Activated naive CD8-positive, alpha-beta T cell treated with anti-CD3 and anti-CD28 coated beads, Interleukin-2, amount 50 U/mL, for 24 hours (primary cell): ENCODE data around the gene SLC12A8.

ENCODE experiments used
- ATAC-seq: fragments of 150-1000 bp; cut with Tn5 transposase; one replicate; pipeline ENCODE4 v1.10.0; 2021
- DNase-seq: peaks from one replicate; pipeline ENCODE4 v3.0.0; 2021
- H3K27ac Mint-ChIP-seq: one replicate; pipeline ENCODE4 v1.8.0; 2021; ENCODE audit warnings: mild to moderate bottlenecking, mixed read lengths
- H3K27me3 Mint-ChIP-seq: one replicate; pipeline ENCODE4 v1.8.0; 2021; ENCODE audit warnings: mixed read lengths
- H3K36me3 Mint-ChIP-seq: one replicate; pipeline ENCODE4 v1.8.0; 2021; ENCODE audit warnings: low read depth, mixed read lengths
- H3K4me1 Mint-ChIP-seq: one replicate; pipeline ENCODE4 v1.8.0; 2021; ENCODE audit warnings: mixed read lengths
- H3K4me3 Mint-ChIP-seq: one replicate; pipeline ENCODE4 v1.8.0; 2021; ENCODE audit warnings: mild to moderate bottlenecking, moderate library complexity, mixed read lengths
- H3K9me3 Mint-ChIP-seq: one replicate; pipeline ENCODE4 v1.8.0; 2021; ENCODE audit warnings: mixed read lengths

The SLC12A8 gene

GRCh38 chr3:125134952-125135351 is 77.6 kb downstream of the SLC12A8 start:
- no peak overlapping the region for H3K27ac Mint-ChIP-seq
- no peak for ATAC-seq
- H3K9me3 Mint-ChIP-seq: no peaks in the 10 kb centered on the region
- peaks cover 20% of the 10 kb centered on the region for H3K4me1 Mint-ChIP-seq
- H3K27me3 Mint-ChIP-seq: peaks cover 30% of the 10 kb centered on the region
- H3K36me3 Mint-ChIP-seq: no peaks in the 10 kb centered on the region
- no peak overlapping the region for H3K4me3 Mint-ChIP-seq
- no peak for DNase-seq

GRCh38 chr3:125132815-125133214 is 79.7 kb downstream of the SLC12A8 start:
- Mint-ChIP-seq H3K4me3 (no peak overlapping the region), H3K27ac (no peak overlapping the region), H3K36me3 (no peaks in the 10 kb centered on the region), H3K9me3 (no peaks in the 10 kb centered on the region), H3K27me3 (peaks cover 22% of the 10 kb centered on the region), H3K4me1 (peaks cover 26% of the 10 kb centered on the region)
- no peak for DNase-seq
- no peak for ATAC-seq

- Mint-ChIP-seq H3K4me1 (peaks cover 46% of the 10 kb centered on the region), H3K27me3 (peaks cover 9% of the 10 kb centered on the region), H3K9me3 (no peaks in the 10 kb centered on the region), H3K4me3 (no peak overlapping the region), H3K36me3 (no peaks in the 10 kb centered on the region), H3K27ac (no peak overlapping the region)
- DNase-seq: no peak
- no peak for ATAC-seq
Measured at GRCh38 chr3:125129512-125129997, 83.0 kb downstream of the SLC12A8 start.

GRCh38 chr3:125128861-125129501 is 83.6 kb downstream of the SLC12A8 start:
- Mint-ChIP-seq H3K27me3 (peaks cover 9% of the 10 kb centered on the region), H3K9me3 (peaks cover under 1% of the 10 kb centered on the region), H3K4me3 (no peak overlapping the region), H3K36me3 (peaks cover under 1% of the 10 kb centered on the region), H3K4me1 (peaks cover 52% of the 10 kb centered on the region), H3K27ac (peak overlapping the region; percentile 62)
- DNase-seq (no peak), ATAC-seq (no peak)

GRCh38 chr3:125126323-125126722 is 86.2 kb downstream of the SLC12A8 start:
- H3K4me1 Mint-ChIP-seq: peaks cover 70% of the 10 kb centered on the region
- peak overlapping the region; percentile 83 for H3K27ac Mint-ChIP-seq
- H3K36me3 Mint-ChIP-seq: peaks cover 2% of the 10 kb centered on the region
- DNase-seq: no peak
- peaks cover 8% of the 10 kb centered on the region for H3K9me3 Mint-ChIP-seq
- no peak overlapping the region for H3K4me3 Mint-ChIP-seq
- H3K27me3 Mint-ChIP-seq: no peaks in the 10 kb centered on the region
- ATAC-seq: no peak

GRCh38 chr3:125125821-125126245 is 86.7 kb downstream of the SLC12A8 start:
- ATAC-seq (peak; percentile 88), DNase-seq (no peak)
- peaks cover 2% of the 10 kb centered on the region for H3K36me3 Mint-ChIP-seq
- H3K27me3 Mint-ChIP-seq: no peaks in the 10 kb centered on the region
- H3K4me3 Mint-ChIP-seq: no peak overlapping the region
- peaks cover 75% of the 10 kb centered on the region for H3K4me1 Mint-ChIP-seq
- peaks cover 8% of the 10 kb centered on the region for H3K9me3 Mint-ChIP-seq
- H3K27ac Mint-ChIP-seq: peak overlapping the region; percentile 83

GRCh38 chr3:125123451-125124305 is 88.9 kb downstream of the SLC12A8 start:
- no peak for DNase-seq
- Mint-ChIP-seq H3K36me3 (peaks cover 2% of the 10 kb centered on the region), H3K27ac (peak overlapping the region; percentile 83), H3K4me1 (peaks cover 85% of the 10 kb centered on the region), H3K4me3 (no peak overlapping the region), H3K9me3 (peaks cover 8% of the 10 kb centered on the region), H3K27me3 (no peaks in the 10 kb centered on the region)
- ATAC-seq: no peak

- Mint-ChIP-seq H3K27ac (peak overlapping the region; percentile 10), H3K27me3 (peaks cover 3% of the 10 kb centered on the region), H3K4me3 (peak overlapping the region; percentile 9), H3K9me3 (peaks cover 8% of the 10 kb centered on the region), H3K36me3 (peaks cover 2% of the 10 kb centered on the region), H3K4me1 (peaks cover 82% of the 10 kb centered on the region)
- ATAC-seq (no peak), DNase-seq (peak; percentile 42)
Measured at GRCh38 chr3:125121246-125122010, 91.1 kb downstream of the SLC12A8 start.

- Mint-ChIP-seq H3K4me1 (peaks cover 80% of the 10 kb centered on the region), H3K4me3 (peak overlapping the region; percentile 50), H3K27ac (peak overlapping the region; percentile 83), H3K27me3 (peaks cover 3% of the 10 kb centered on the region), H3K9me3 (peaks cover 8% of the 10 kb centered on the region), H3K36me3 (peaks cover 2% of the 10 kb centered on the region)
- ATAC-seq: peak; percentile 57
- no peak for DNase-seq
Measured at GRCh38 chr3:125120379-125121122, 92.0 kb downstream of the SLC12A8 start.

- Mint-ChIP-seq H3K27me3 (peaks cover 3% of the 10 kb centered on the region), H3K9me3 (peaks cover 8% of the 10 kb centered on the region), H3K4me1 (peaks cover 74% of the 10 kb centered on the region), H3K4me3 (peak overlapping the region; percentile 50), H3K27ac (peak overlapping the region; percentile 83), H3K36me3 (peaks cover 2% of the 10 kb centered on the region)
- peak; percentile 67 for DNase-seq
- peak; percentile 88 for ATAC-seq
Measured at GRCh38 chr3:125119752-125120378, 92.7 kb downstream of the SLC12A8 start.

- Mint-ChIP-seq H3K27me3 (peaks cover 8% of the 10 kb centered on the region), H3K4me3 (no peak overlapping the region), H3K4me1 (peaks cover 61% of the 10 kb centered on the region), H3K36me3 (no peaks in the 10 kb centered on the region), H3K27ac (no peak overlapping the region), H3K9me3 (peaks cover 3% of the 10 kb centered on the region)
- ATAC-seq (no peak), DNase-seq (no peak)
Measured at GRCh38 chr3:125118600-125118999, 93.9 kb downstream of the SLC12A8 start.

GRCh38 chr3:125117631-125118191 is 94.8 kb downstream of the SLC12A8 start:
- no peak for DNase-seq

GRCh38 chr3:125116311-125117080 is 96.1 kb downstream of the SLC12A8 start:
- H3K27ac Mint-ChIP-seq: no peak overlapping the region
- no peak for ATAC-seq
- H3K36me3 Mint-ChIP-seq: no peaks in the 10 kb centered on the region
- H3K4me3 Mint-ChIP-seq: no peak overlapping the region
- no peaks in the 10 kb centered on the region for H3K9me3 Mint-ChIP-seq
- no peak for DNase-seq
- peaks cover 16% of the 10 kb centered on the region for H3K27me3 Mint-ChIP-seq
- H3K4me1 Mint-ChIP-seq: peaks cover 52% of the 10 kb centered on the region

More at GRCh38 chr3:125117631-125118191, 94.8 kb downstream of the SLC12A8 start:
- no peak overlapping the region for H3K27ac Mint-ChIP-seq
- no peak overlapping the region for H3K4me3 Mint-ChIP-seq
- H3K4me1 Mint-ChIP-seq: peaks cover 55% of the 10 kb centered on the region
- peaks cover 10% of the 10 kb centered on the region for H3K27me3 Mint-ChIP-seq
- H3K9me3 Mint-ChIP-seq: no peaks in the 10 kb centered on the region
- no peaks in the 10 kb centered on the region for H3K36me3 Mint-ChIP-seq
- ATAC-seq: no peak
